Esophagus muscularis mucosa (tissue), 3 donors: ENCODE results near the gene LRP8.

Experiments
- POLR2AphosphoS5 ChIP-seq, 2 donors: sonication (generic); formaldehyde crosslinking; IDR thresholded peaks; one replicate each; pipeline ENCODE4 v1.6.1; 2017; ENCODE audit warnings: antibody characterized with exemption in 2 of 2
- TF ChIP-seq, protein P1 (sequence below), 3 experiments: fragments of 200-600 bp in 2 of 3; fragments of 450-650 bp in 1 of 3; sonication (generic) in 2 of 3; IDR thresholded peaks; one replicate each; pipeline ENCODE4 v1.5.1; 2017 to 2019; ENCODE audit warnings: antibody characterized with exemption in 3 of 3, mild to moderate bottlenecking in 2 of 3, moderate library complexity in 1 of 3

DNA sequence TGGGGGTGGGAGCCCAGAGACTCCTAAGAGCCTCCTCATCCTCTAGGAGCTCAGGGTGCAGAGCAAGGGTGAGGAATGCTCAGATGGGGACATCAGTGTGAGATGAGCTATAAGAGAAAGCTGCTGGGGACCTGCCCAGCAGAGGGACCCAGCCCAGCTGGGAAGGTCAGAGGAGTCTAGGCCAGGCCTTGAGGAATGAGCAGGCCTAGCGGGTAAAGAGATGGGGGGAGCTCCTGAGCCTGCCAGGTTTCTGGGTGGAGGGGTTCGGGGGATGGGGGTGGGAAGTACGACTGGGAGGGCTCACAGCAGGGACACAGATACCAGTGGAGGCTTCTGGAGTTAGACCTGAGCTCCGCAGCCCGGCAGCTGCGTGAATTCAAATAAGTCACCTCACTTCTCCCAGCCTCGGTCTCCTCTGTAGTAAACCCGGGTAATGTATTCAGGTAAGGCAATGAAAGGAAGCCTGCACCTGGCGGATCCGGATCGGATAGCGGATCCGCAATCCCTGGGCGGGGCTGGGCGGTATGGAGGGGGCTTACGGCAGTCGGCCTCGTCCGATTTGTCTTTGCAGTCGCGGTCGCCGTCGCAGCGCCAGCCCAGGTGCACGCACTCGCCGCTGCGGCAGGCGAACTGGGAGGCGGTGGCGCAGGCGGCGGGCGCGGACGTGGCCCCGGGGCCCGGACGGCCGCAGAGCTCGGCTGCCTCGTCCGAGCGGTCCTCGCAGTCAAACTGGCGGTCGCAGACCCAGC, 51.5 kb downstream of the LRP8 start:
- TF ChIP-seq, protein P1, sequence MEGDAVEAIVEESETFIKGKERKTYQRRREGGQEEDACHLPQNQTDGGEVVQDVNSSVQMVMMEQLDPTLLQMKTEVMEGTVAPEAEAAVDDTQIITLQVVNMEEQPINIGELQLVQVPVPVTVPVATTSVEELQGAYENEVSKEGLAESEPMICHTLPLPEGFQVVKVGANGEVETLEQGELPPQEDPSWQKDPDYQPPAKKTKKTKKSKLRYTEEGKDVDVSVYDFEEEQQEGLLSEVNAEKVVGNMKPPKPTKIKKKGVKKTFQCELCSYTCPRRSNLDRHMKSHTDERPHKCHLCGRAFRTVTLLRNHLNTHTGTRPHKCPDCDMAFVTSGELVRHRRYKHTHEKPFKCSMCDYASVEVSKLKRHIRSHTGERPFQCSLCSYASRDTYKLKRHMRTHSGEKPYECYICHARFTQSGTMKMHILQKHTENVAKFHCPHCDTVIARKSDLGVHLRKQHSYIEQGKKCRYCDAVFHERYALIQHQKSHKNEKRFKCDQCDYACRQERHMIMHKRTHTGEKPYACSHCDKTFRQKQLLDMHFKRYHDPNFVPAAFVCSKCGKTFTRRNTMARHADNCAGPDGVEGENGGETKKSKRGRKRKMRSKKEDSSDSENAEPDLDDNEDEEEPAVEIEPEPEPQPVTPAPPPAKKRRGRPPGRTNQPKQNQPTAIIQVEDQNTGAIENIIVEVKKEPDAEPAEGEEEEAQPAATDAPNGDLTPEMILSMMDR (IDR thresholded peaks at IDR 0.05): no peak
- TF ChIP-seq POLR2AphosphoS5 (IDR thresholded peaks at IDR 0.05): no peak
